Neural cell (in vitro differentiated cells): ENCODE measurements around the gene BATF3. TPM values are rescaled to one million over a fixed set of nuclear protein-coding genes. Genes with fewer than 3 reads are reported as not detected.

Source experiments
- H2AFZ ChIP-seq: fragments of 200-600, 300-800 bp; sonication (generic), shearing (Covaris generic); 2 replicates; pipeline ENCODE4 v1.6.0; 2014; ENCODE audit warnings: low read depth, mild to moderate bottlenecking, antibody characterized with exemption, low read length, moderate library complexity
- H3F3A ChIP-seq: fragments of 200-600 bp; shearing (Covaris generic); 2 replicates; pipeline ENCODE4 v1.6.1; 2016; ENCODE audit warnings: mild to moderate bottlenecking, moderate library complexity, mixed read lengths, antibody characterized with exemption, low read length; ENCODE audit not compliant: insufficient read depth, poor library complexity, severe bottlenecking
- H3K27ac ChIP-seq: fragments of 200-600, 300-800 bp; sonication (generic), shearing (Covaris generic); 2 replicates; pipeline ENCODE4 v1.5.1; 2014; ENCODE audit warnings: mild to moderate bottlenecking, low read length, moderate library complexity
- H3K27me3 ChIP-seq: fragments of 300-800, 200-600 bp; sonication (generic), shearing (Covaris generic); 2 replicates; pipeline ENCODE4 v1.6.0; 2014; ENCODE audit warnings: mild to moderate bottlenecking, low read depth, low read length, moderate library complexity; ENCODE audit not compliant: insufficient read depth
- H3K36me3 ChIP-seq: fragments of 300-800, 200-600 bp; sonication (generic), shearing (Covaris generic); 2 replicates; pipeline ENCODE4 v1.5.1; 2014; ENCODE audit warnings: mild to moderate bottlenecking, antibody characterized with exemption, low read length, moderate library complexity; ENCODE audit not compliant: insufficient read depth
- H3K4me2 ChIP-seq: fragments of 300-800, 200-600 bp; sonication (generic), shearing (Covaris generic); 2 replicates; pipeline ENCODE4 v1.6.0; 2014; ENCODE audit warnings: mild to moderate bottlenecking, low read length
- H3K4me3 ChIP-seq: fragments of 300-800, 200-600 bp; sonication (generic), shearing (Covaris generic); 2 replicates; pipeline ENCODE4 v1.5.1; 2014; ENCODE audit warnings: mild to moderate bottlenecking, low read length, moderate library complexity
- H3K79me2 ChIP-seq: fragments of 200-600 bp; shearing (Covaris generic); replicated peaks from 2 replicates; pipeline ENCODE4 v1.6.0; 2014; ENCODE audit warnings: mild to moderate bottlenecking, low read length, moderate library complexity; ENCODE audit not compliant: insufficient read depth
- H3K9ac ChIP-seq: fragments of 300-800, 200-600 bp; sonication (generic), shearing (Covaris generic); 2 replicates; pipeline ENCODE4 v1.6.1; 2016; ENCODE audit warnings: mild to moderate bottlenecking, low read length, mixed read lengths
- H3K9me2 ChIP-seq: fragments of 200-600 bp; shearing (Covaris generic); 2 replicates; pipeline ENCODE4 v1.6.1; 2016; ENCODE audit warnings: mild to moderate bottlenecking, low read length, mixed read lengths; ENCODE audit not compliant: insufficient read depth
- H3K9me3 ChIP-seq: fragments of 200-600, 300-800 bp; sonication (generic), shearing (Covaris generic); 2 replicates; pipeline ENCODE4 v1.6.1; 2016; ENCODE audit warnings: mild to moderate bottlenecking, mixed run types, low read length, moderate library complexity, mixed read lengths
- H4K20me1 ChIP-seq: fragments of 200-600 bp; shearing (Covaris generic); 2 replicates; pipeline ENCODE4 v1.6.1; 2016; ENCODE audit warnings: mild to moderate bottlenecking, mixed run types; ENCODE audit not compliant: insufficient read depth
- CTCF ChIP-seq: fragments of 450-650 bp; IDR thresholded peaks from 2 replicates; pipeline ENCODE4 v1.5.1; 2014; ENCODE audit warnings: antibody characterized with exemption, mild to moderate bottlenecking, moderate library complexity; ENCODE audit not compliant: poor library complexity, severe bottlenecking
- EP300 ChIP-seq: fragments of 450-650 bp; conservative IDR thresholded peaks from 2 replicates; pipeline ENCODE4 v1.6.1; 2014; ENCODE audit warnings: antibody characterized with exemption, mild to moderate bottlenecking, moderate library complexity; ENCODE audit not compliant: poor library complexity, severe bottlenecking
- EZH2 ChIP-seq: fragments of 200-600, 300-800 bp; shearing (Covaris generic), sonication (generic); IDR thresholded peaks from 2 replicates; pipeline ENCODE4 v1.6.1; 2014; ENCODE audit warnings: antibody characterized with exemption, low read length, borderline replicate concordance, mild to moderate bottlenecking; ENCODE audit not compliant: insufficient read depth, poor library complexity, severe bottlenecking
- MXI1 ChIP-seq: fragments of 450-650 bp; conservative IDR thresholded peaks from 2 replicates; pipeline ENCODE4 v1.6.1; 2014; ENCODE audit warnings: antibody characterized with exemption, mild to moderate bottlenecking; ENCODE audit not compliant: poor library complexity, severe bottlenecking
- POLR2AphosphoS5 ChIP-seq: IDR thresholded peaks from 2 replicates; pipeline ENCODE4 v1.6.1; 2012
- RAD21 ChIP-seq: fragments of 450-650 bp; conservative IDR thresholded peaks from 2 replicates; pipeline ENCODE4 v1.6.1; 2014; ENCODE audit warnings: antibody characterized with exemption, mild to moderate bottlenecking, moderate library complexity
- REST ChIP-seq: IDR thresholded peaks from 2 replicates; pipeline ENCODE4 v1.6.1; 2012; ENCODE audit warnings: borderline replicate concordance
- SMC3 ChIP-seq: fragments of 450-650 bp; conservative IDR thresholded peaks from 2 replicates; pipeline ENCODE4 v1.6.1; 2014; ENCODE audit warnings: antibody characterized with exemption, mild to moderate bottlenecking, moderate library complexity; ENCODE audit not compliant: poor library complexity
- TAF1 ChIP-seq: IDR thresholded peaks from 2 replicates; pipeline ENCODE4 v1.6.1; 2012; ENCODE audit warnings: low read depth
- polyA plus RNA-seq: library from polyadenylated mRNA; depleted of rRNA; stranded (reverse); fragments of >200 nt; gene quantifications from 2 replicates; pipeline ENCODE4 v1.2.3, GENCODE V29; 2014

BATF3 gene
- polyA plus RNA-seq, 1 donor from 2014 or later: 0.82 TPM

- H3K79me2 ChIP-seq: no peaks in the 10 kb centered on the region
- no peaks in the 10 kb centered on the region for H3K36me3 ChIP-seq
- no peak for TF ChIP-seq MXI1
- TF ChIP-seq EZH2: no peak
- TF ChIP-seq CTCF: no peak
- no peak for TF ChIP-seq RAD21
- no peak for TF ChIP-seq TAF1
- no peak for TF ChIP-seq POLR2AphosphoS5
- TF ChIP-seq REST: no peak
- no peak for TF ChIP-seq EP300
- no peak for TF ChIP-seq SMC3
- no peak overlapping the region for H3K27ac ChIP-seq
- no peaks in the 10 kb centered on the region for H3K27me3 ChIP-seq
- no peak overlapping the region for H2AFZ ChIP-seq
- H3K9me3 ChIP-seq: no peaks in the 10 kb centered on the region
- H3K9ac ChIP-seq: no peak overlapping the region
- H4K20me1 ChIP-seq: no peaks in the 10 kb centered on the region
- H3F3A ChIP-seq: no peaks in the 10 kb centered on the region
- no peaks in the 10 kb centered on the region for H3K9me2 ChIP-seq
- no peak overlapping the region for H3K4me2 ChIP-seq
- no peak overlapping the region for H3K4me3 ChIP-seq
Measured at GRCh38 chr1:212646588-212646987, 53.1 kb downstream of the BATF3 start.

GRCh38 chr1:212645546-212646543, 53.8 kb downstream of the BATF3 start:
- no peak overlapping the region for H2AFZ ChIP-seq
- no peaks in the 10 kb centered on the region for H3K27me3 ChIP-seq
- no peak overlapping the region for H3K9ac ChIP-seq
- no peaks in the 10 kb centered on the region for H4K20me1 ChIP-seq
- no peak overlapping the region for H3K4me3 ChIP-seq
- no peaks in the 10 kb centered on the region for H3K36me3 ChIP-seq
- TF ChIP-seq POLR2AphosphoS5: no peak
- no peak for TF ChIP-seq TAF1
- TF ChIP-seq EP300: no peak
- TF ChIP-seq RAD21: no peak
- no peak for TF ChIP-seq SMC3
- no peak for TF ChIP-seq MXI1
- no peak for TF ChIP-seq EZH2
- TF ChIP-seq CTCF: no peak
- no peak for TF ChIP-seq REST
- H3K79me2 ChIP-seq: no peaks in the 10 kb centered on the region
- H3K9me2 ChIP-seq: no peaks in the 10 kb centered on the region
- no peaks in the 10 kb centered on the region for H3K9me3 ChIP-seq
- H3K4me2 ChIP-seq: no peak overlapping the region
- no peak overlapping the region for H3K27ac ChIP-seq
- H3F3A ChIP-seq: no peaks in the 10 kb centered on the region
